HTERT RPE-1 (cell line): ENCODE results near the gene TNFRSF6B.

Source experiments
- in situ Hi-C: fragments of 300-500 bp; cut with MboI; formaldehyde crosslinking; loops from 4 replicates; pipeline ENCODE4 v1.14.3; 2020; ENCODE audit warnings: low sequenced_read_pairs

The TNFRSF6B gene

DNA sequence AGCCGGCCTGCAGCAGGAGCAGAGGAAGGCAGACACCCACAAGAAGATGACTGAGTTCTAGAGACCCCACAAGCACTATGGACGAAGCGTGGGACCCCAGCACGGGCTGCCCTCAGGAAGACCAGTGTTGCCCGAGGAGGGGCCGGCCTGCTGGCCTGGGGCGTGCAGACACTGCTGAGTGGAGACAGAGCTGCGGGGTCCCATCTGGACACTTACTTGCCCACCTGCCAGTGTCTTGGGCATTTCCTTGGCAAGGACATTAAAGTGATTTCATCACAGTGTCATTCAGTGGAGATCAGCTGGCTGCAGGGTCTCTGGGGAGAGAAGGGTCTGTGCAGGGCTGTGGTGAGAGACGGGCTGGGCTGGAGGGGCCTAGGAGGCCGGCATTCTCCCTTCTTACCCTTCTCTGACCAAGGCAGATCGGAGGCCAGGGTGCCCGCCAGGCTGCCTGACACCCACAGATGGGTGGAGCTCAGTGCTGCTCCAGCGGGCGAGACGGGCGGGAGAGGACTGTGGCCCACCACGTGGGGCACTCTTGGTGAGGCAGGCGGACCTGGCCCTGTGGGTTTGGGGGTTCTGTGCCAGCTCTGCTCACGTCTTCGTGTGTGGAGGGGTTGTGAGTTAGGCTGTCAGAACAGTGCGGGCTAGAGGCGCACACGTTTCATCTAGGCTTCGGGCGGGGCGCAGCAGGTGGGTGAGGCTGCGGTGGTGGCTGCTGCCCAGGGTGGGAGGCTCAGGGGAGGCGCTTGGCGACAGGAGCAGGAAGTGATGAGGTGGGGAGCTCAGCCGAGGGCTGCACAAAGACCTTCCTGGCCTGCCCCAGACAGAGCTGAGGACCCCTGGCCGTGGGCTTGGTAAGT, 39.6 kb downstream of the TNFRSF6B start, which contains the start of gene LIME1:
Gene LIME1 (plus strand): TSS at position 806 of the 860 bp plus-strand sequence. CDS start 886 bp downstream, outside the sequence.
- in situ Hi-C loops, result no loop called here

- in situ Hi-C loops, result no loop called here
These were observed 40.6 kb downstream of the TNFRSF6B start for GRCh38 chr20:63736893-63737694.

- in situ Hi-C loops, result no loop called here
These were observed 41.2 kb downstream of the TNFRSF6B start for GRCh38 chr20:63737695-63737944.

GRCh38 chr20:63737945-63738686, 41.7 kb downstream of the TNFRSF6B start:
- in situ Hi-C loops, result no loop called here

GRCh38 chr20:63738687-63739129, 42.3 kb downstream of the TNFRSF6B start:
- in situ Hi-C loops, result no loop called here

- in situ Hi-C loops, result no loop called here
These were observed 42.9 kb downstream of the TNFRSF6B start, which contains the start of gene SLC2A4RG for GRCh38 chr20:63739130-63740069. SLC2A4RG (plus strand) TSS chr20:63739776; CDS start chr20:63739913, 137 bp downstream.

GRCh38 chr20:63740070-63740626, 43.7 kb downstream of the TNFRSF6B start:
- in situ Hi-C loops, result no loop called here

- in situ Hi-C loops, result no loop called here
These were observed 44.3 kb downstream of the TNFRSF6B start for GRCh38 chr20:63740627-63741353.

- in situ Hi-C loops, result no loop called here
These were observed 44.9 kb downstream of the TNFRSF6B start for GRCh38 chr20:63741354-63741675.

DNA sequence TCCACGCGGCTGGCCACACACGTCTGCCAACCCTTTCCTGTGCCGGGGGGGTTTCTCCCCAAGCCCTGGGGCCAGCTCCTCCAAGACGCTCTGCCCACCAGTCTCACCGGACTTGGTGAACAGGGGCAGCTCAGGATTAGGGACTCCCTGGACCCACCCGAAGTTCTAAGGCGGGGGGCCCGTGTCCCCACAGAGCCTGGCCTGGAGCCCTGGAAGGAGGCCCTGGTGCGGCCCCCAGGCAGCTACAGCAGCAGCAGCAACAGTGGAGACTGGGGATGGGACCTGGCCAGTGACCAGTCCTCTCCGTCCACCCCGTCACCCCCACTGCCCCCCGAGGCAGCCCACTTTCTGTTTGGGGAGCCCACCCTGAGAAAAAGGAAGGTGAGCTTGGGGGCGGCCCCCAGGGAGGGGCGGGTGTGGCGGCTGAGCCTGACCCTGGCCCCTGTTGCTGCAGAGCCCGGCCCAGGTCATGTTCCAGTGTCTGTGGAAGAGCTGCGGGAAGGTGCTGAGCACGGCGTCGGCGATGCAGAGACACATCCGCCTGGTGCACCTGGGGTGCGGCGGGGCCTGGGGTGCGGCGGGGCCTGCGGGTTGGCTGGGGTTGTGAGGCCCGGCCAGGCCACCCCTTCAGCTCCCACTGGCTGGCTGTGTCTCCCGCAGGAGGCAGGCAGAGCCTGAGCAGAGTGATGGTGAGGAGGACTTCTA, 45.4 kb downstream of the TNFRSF6B start:
- in situ Hi-C loops, result no loop called here

DNA sequence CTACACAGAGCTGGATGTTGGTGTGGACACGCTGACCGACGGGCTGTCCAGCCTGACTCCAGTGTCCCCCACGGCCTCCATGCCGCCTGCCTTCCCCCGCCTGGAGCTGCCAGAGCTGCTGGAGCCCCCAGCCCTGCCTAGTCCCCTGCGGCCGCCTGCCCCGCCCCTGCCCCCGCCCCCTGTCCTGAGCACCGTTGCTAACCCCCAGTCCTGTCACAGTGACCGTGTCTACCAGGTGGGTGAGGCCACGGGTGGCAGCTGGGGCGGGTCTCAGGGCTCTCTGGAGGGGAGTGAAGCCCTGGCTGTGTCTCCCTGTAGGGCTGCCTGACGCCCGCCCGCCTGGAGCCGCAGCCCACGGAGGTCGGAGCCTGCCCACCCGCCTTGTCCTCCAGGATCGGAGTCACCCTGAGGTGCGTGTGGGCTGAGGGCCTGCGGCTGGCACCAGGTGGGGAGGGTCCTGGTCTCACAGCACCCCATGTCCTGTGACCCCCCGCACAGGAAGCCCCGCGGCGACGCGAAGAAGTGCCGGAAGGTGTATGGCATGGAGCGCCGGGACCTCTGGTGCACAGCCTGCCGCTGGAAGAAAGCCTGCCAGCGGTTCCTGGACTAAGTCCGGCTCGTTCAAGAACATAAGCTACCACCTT, 46.1 kb downstream of the TNFRSF6B start:
- in situ Hi-C loops, result no loop called here

GRCh38 chr20:63743210-63743970, 46.9 kb downstream of the TNFRSF6B start:
- in situ Hi-C loops, result no loop called here

- in situ Hi-C loops, result no loop called here
These were observed 47.7 kb downstream of the TNFRSF6B start for GRCh38 chr20:63744158-63744557.

DNA sequence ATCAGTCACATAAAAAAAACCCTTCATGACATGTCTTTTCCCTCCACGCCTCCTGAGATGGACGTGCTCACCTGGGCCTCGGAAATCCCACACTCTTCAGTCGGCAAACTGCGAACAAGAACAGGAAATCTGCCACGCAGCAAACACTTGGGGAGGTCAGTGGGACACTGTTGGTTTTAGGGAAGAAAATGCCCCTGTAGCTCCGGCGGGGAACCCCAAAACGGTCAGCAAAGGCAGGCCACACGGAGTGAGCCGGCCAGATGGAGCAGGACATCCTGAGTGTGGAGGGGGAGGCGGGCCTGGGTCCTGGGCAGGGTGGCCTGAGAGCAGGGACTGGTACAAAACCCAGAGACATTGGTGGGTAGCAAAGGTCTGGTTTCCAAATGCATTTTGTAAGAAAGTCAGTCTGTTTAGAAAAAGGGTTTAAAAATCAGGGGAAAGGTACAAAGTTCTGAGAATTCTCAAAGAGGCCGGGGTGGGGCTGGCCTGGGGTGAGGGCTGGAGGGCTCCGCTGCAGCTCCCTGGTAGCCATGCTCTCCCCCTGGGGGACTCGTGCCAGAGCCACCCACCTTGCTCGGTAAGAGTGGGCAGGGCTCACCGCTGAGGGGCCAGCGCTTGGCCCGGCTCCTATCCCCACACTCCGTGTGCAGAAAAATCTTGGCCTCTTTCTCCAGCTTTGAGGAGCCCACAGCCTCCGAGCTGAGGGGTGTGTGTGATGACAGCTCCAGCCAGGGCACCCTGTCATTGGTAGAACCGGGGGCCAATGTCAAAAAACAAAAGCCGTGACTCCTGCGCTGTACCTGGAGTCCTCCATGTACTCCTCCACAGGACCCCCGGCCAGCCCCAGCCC, 48.3 kb downstream of the TNFRSF6B start:
- in situ Hi-C loops, result no loop called here

DNA sequence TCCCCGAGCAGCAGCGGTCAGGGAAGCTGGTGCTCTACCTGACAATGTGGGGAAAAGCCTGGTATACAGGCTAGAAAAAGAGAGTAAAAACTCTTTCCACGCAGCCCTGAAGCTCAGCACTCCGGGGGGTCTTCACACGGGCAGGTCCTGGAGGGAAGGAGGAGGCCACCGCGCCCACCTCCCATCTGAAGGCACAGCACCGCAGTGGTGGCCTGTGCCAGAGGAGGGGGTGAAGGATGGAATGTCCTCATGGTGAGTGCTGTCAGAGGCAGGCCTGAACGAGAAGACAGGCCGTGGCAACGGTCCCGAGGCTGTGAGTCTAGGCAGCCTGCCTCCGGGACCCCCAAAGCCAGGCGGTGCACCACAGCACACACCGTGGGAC, 49.0 kb downstream of the TNFRSF6B start:
- in situ Hi-C loops, result no loop called here

GRCh38 chr20:63745961-63746731, 49.7 kb downstream of the TNFRSF6B start:
- in situ Hi-C loops, result no loop called here
